ENCODE results near the gene DLGAP4. TPM values are rescaled to one million over a fixed set of nuclear protein-coding genes. Genes with fewer than 3 reads are reported as not detected.

DLGAP4 gene
- total and polyA plus RNA-seq, 9 of the 15 experiments (the other 6 are each of a cell fraction or from before 2014, with no cell fraction given) = 0.31 to 34.1 (median 4.5) TPM

DNA sequence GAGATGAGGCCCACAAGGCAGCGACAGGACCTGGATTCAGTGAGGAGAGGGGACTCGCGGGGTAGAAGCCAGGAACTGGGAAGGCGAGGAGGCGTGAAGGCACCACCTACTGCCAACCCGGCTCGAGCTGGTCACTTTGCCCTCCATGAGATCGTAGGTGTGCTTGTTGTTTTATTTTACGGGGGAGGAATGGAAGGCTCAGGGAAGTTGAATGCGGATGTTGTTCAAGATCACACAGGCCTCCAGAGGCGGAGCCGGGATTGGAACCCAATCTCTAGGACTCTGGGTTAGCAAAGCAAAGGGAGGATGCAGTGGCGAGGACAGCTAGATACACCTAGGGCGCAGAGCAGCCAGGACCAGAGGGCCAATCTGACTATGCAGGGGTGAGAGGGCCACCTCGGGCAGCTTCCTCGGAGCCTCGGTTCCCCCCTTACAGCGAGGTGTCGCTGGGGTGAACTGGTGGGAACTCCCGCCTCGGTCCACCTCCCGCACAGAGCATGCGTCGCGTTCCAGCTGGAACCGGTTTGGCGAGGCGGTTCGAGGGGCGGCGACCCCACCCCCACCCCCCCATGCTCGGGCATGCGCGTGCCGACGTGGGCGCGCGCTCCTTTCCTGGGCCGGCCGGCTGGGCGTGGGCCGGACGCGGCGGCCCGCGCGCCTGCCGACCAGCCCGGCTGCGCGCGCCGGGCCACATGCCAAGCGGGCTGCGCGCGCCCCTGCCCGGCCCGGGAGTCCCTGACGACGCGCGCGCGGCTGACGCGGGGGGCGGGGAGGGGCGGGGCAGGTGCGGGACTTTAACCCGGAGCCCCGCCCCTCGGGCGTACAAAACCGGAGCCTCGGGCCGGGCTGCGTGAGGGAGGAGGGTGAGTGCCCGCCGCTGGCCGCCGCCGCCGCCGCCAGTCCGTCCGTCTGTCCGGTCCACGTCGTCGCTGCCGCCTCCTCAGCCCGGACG lies 154.8 kb downstream of the DLGAP4 start (continued):
- TF ChIP-seq, protein P1, sequence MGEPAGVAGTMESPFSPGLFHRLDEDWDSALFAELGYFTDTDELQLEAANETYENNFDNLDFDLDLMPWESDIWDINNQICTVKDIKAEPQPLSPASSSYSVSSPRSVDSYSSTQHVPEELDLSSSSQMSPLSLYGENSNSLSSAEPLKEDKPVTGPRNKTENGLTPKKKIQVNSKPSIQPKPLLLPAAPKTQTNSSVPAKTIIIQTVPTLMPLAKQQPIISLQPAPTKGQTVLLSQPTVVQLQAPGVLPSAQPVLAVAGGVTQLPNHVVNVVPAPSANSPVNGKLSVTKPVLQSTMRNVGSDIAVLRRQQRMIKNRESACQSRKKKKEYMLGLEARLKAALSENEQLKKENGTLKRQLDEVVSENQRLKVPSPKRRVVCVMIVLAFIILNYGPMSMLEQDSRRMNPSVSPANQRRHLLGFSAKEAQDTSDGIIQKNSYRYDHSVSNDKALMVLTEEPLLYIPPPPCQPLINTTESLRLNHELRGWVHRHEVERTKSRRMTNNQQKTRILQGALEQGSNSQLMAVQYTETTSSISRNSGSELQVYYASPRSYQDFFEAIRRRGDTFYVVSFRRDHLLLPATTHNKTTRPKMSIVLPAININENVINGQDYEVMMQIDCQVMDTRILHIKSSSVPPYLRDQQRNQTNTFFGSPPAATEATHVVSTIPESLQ (CRISPR knock-in tag; IDR thresholded peaks at IDR 0.05) = no peak
- no peak for TF ChIP-seq CCAR2 (IDR thresholded peaks at IDR 0.05; ENCODE audit: low read depth, low read length)
- peak; percentile 66 for TF ChIP-seq KDM5B (IDR thresholded peaks at IDR 0.05; ENCODE audit: insufficient replicate concordance, low read depth, low read length)
- no peak for TF ChIP-seq RUNX1 (IDR thresholded peaks at IDR 0.05; ENCODE audit: low read depth)
- no peak for TF ChIP-seq ZNF140 (CRISPR knock-in tag; IDR thresholded peaks at IDR 0.05)
- TF ChIP-seq CSDE1 (IDR thresholded peaks at IDR 0.05) = no peak
- no peak for TF ChIP-seq HNRNPLL (IDR thresholded peaks at IDR 0.05; ENCODE audit: low read depth, low read length, poor library complexity, severe bottlenecking)
- TF ChIP-seq, protein P2, sequence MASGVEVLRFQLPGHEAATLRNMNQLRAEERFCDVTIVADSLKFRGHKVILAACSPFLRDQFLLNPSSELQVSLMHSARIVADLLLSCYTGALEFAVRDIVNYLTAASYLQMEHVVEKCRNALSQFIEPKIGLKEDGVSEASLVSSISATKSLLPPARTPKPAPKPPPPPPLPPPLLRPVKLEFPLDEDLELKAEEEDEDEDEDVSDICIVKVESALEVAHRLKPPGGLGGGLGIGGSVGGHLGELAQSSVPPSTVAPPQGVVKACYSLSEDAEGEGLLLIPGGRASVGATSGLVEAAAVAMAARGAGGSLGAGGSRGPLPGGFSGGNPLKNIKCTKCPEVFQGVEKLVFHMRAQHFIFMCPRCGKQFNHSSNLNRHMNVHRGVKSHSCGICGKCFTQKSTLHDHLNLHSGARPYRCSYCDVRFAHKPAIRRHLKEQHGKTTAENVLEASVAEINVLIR (CRISPR knock-in tag; IDR thresholded peaks at IDR 0.05) = no peak
- no peak for TF ChIP-seq TAF15 (IDR thresholded peaks at IDR 0.05; ENCODE audit: low read depth, low read length)
- peak; percentile 35; the same call in 1 of the 2 replicates for TF ChIP-seq ZNF143 (CRISPR knock-in tag; IDR thresholded peaks at IDR 0.05)
- TF ChIP-seq CBX1 (IDR thresholded peaks at IDR 0.05; ENCODE audit: low read depth) = no peak; the same call in 1 of the 2 replicates
- TF ChIP-seq ZBED1 (IDR thresholded peaks at IDR 0.05) = no peak
- peak; percentile 45; the same call in 1 of the 2 replicates for TF ChIP-seq ZKSCAN1 (IDR thresholded peaks at IDR 0.05; ENCODE audit: low read depth, low read length)
- TF ChIP-seq PHF21A (IDR thresholded peaks at IDR 0.05; ENCODE audit: borderline replicate concordance, low read depth) = no peak
- peak; percentile 87; the same call in 1 of the 2 replicates for TF ChIP-seq ZNF224 (CRISPR knock-in tag; IDR thresholded peaks at IDR 0.05)

Measured in K562 (cell line).